CD4-positive, alpha-beta T cell (primary cell): Measurements from ENCODE around the gene PRMT2. TPM values are rescaled to one million over a fixed set of nuclear protein-coding genes. Genes with fewer than 3 reads are reported as not detected.

ENCODE experiments used
- ATAC-seq: fragments of 200-7000 bp; cut with Tn5 transposase; one replicate; pipeline ENCODE4 v1.10.0; 2022; ENCODE audit warnings: mild to moderate bottlenecking; ENCODE audit not compliant: poor library complexity
- CTCF ChIA-PET: fragments of 350-600 bp; sonication (Branson Sonifier 250); formaldehyde crosslinking; loops from one replicate; lab custom pipeline; 2021; ENCODE audit warnings: antibody characterized with exemption, inconsistent platforms; lab: Charles Lee
- POLR2A ChIA-PET: fragments of 350-600 bp; sonication (Branson Sonifier 250); formaldehyde crosslinking; loops from one replicate; lab custom pipeline; 2021; ENCODE audit warnings: antibody characterized with exemption, inconsistent platforms; lab: Charles Lee
- DNase-seq, 14 experiments: peaks; one replicate each; pipeline ENCODE4 v3.0.0-alpha.2; 2013 to 2020; ENCODE audit warnings: mixed read lengths in 2 of 14
- H3K27ac ChIP-seq, 2 donors: one replicate each; pipeline versions ENCODE4 v1.5.1 to v1.7.0; 2013; ENCODE audit warnings: low read length in 2 of 2, low read depth in 1 of 2, mild to moderate bottlenecking in 1 of 2
- H3K27me3 ChIP-seq, 2 experiments: 1 replicate in 1 of 2; 2 replicates in 1 of 2; pipeline versions ENCODE4 v1.6.1 to v1.7.0; 2013; ENCODE audit warnings: low read length in 2 of 2, control low read depth in 1 of 2, mild to moderate bottlenecking in 1 of 2, moderate library complexity in 1 of 2; ENCODE audit not compliant: insufficient read depth in 2 of 2, control insufficient read depth in 1 of 2
- H3K36me3 ChIP-seq: one replicate; pipeline ENCODE4 v1.6.1; 2013; ENCODE audit warnings: low read length, control low read depth; ENCODE audit not compliant: insufficient read depth
- H3K4me1 ChIP-seq: one replicate; pipeline ENCODE4 v1.6.1; 2013; ENCODE audit warnings: low read length, control low read depth; ENCODE audit not compliant: insufficient read depth
- H3K4me3 ChIP-seq: one replicate; pipeline ENCODE4 v1.5.1; 2013; ENCODE audit warnings: mild to moderate bottlenecking, low read length, moderate library complexity
- H3K9me3 ChIP-seq, 2 experiments: 1 replicate in 1 of 2; 2 replicates in 1 of 2; pipeline versions ENCODE4 v1.6.1 to v1.7.0; 2013; ENCODE audit warnings: low read length in 2 of 2, mild to moderate bottlenecking in 2 of 2, control low read depth in 1 of 2, moderate library complexity in 1 of 2; ENCODE audit not compliant: control insufficient read depth in 1 of 2, insufficient read depth in 1 of 2
- H3K27ac Mint-ChIP-seq: one replicate; pipeline ENCODE4 v1.8.0; 2020; ENCODE audit warnings: mixed read lengths
- H3K27me3 Mint-ChIP-seq: one replicate; pipeline ENCODE4 v1.8.0; 2021; ENCODE audit warnings: mixed read lengths
- H3K36me3 Mint-ChIP-seq: one replicate; pipeline ENCODE4 v1.8.0; 2021; ENCODE audit warnings: low read depth, mixed read lengths
- H3K4me1 Mint-ChIP-seq: one replicate; pipeline ENCODE4 v1.8.0; 2021; ENCODE audit warnings: low read depth, mixed read lengths
- H3K4me3 Mint-ChIP-seq: one replicate; pipeline ENCODE4 v1.8.0; 2020; ENCODE audit warnings: mild to moderate bottlenecking, mixed read lengths
- H3K9me3 Mint-ChIP-seq: one replicate; pipeline ENCODE4 v1.8.0; 2020; ENCODE audit warnings: mixed read lengths
- CTCF ChIP-seq: fragments of 200-600 bp; IDR thresholded peaks from one replicate; pipeline ENCODE4 v1.8.0; 2022; ENCODE audit warnings: antibody characterized with exemption, mild to moderate bottlenecking
- intact Hi-C, 2 experiments: fragments of 100-400 bp; cut with DNase I in 1 of 2; cut with micrococcal nuclease in 1 of 2; formaldehyde crosslinking; loops; one replicate each; pipeline versions ENCODE4 v1.15.1 to v1.9.0; 2023 to 2025; cut with DNase I, micrococcal nuclease
- polyA plus RNA-seq, 2 donors: library from polyadenylated mRNA; unstranded; fragments of 120-200 nt; gene quantifications; one replicate each; pipeline ENCODE4 v1.2.1, GENCODE V29; 2013
- total RNA-seq, 174 experiments: library from RNA in 2 of 174; stranded (reverse) in 2 of 174; gene quantifications; one replicate each; pipeline ENCODE4 v1.2.3 and lab custom pipeline; 2021 to 2026

PRMT2 gene
- total RNA-seq (100 to 1,000 TPM in 1 of 2 experiments, 10 to 100 TPM in 1; 97.1 to 101 TPM), total RNA-seq (lab: John Stamatoyannopoulos, UW) (23.8 to 452 (median 169) reads per million in 172 experiments)
- 193 TPM for polyA plus RNA-seq (2013, experiment 1 of 2)
- 160 TPM for polyA plus RNA-seq (2013, experiment 2 of 2)

GRCh38 chr21:46635324-46636180 is at the start of gene PRMT2:
Gene PRMT2, plus strand, starts transcription at chr21:46635674. Its CDS starts 1,278 bp downstream, at chr21:46636952.
- no peaks in the 10 kb centered on the region for H3K9me3 ChIP-seq
- Mint-ChIP-seq H3K4me1 (peaks cover 86% of the 10 kb centered on the region), H3K4me3 (peak within 1 kb of the TSS; percentile 100), H3K36me3 (peaks cover 49% of the 10 kb centered on the region), H3K9me3 (no peaks in the 10 kb centered on the region), H3K27ac (peak within 1 kb of the TSS; percentile 97), H3K27me3 (no peaks in the 10 kb centered on the region)
- H3K36me3 ChIP-seq = peaks cover 13% of the 10 kb centered on the region
- ChIA-PET POLR2A (interaction anchor here (0.6 to 7.3 kb wide), 34 partner anchors 9 to 350 kb away, joined by 3 to 130 read pairs (median 5); partner anchors contain the start of genes DIP2A, MCM3AP and S100B), CTCF (interaction anchor here (0.8 to 3.9 kb wide), 2 partner anchors 26 to 84 kb away, joined by 3 to 12 read pairs; no protein-coding TSS in a partner anchor)
- peaks cover 38% of the 10 kb centered on the region for H3K4me1 ChIP-seq
- TF ChIP-seq CTCF = no peak
- H3K27me3 ChIP-seq = no peaks in the 10 kb centered on the region
- H3K27ac ChIP-seq = peak within 1 kb of the TSS; percentile 94 to 97
- ATAC-seq (peak; percentile 84), DNase-seq (peak; percentile 94 to 99 (median 98))
- H3K4me3 ChIP-seq = peak within 1 kb of the TSS; percentile 100
- intact Hi-C loops = loop anchor here in 1 of 2 experiments (1.0 kb wide), 2 partner anchors 76 to 85 kb away; no protein-coding TSS in a partner anchor

GRCh38 chr21:46594276-46594675 is 41.2 kb upstream of the PRMT2 start:
- Histone ChIP-seq H3K9me3 (peaks cover 10 to 26% of the 10 kb centered on the region in 2 experiments), H3K36me3 (no peaks in the 10 kb centered on the region), H3K27me3 (no peaks in the 10 kb centered on the region), H3K4me3 (no peak overlapping the region), H3K4me1 (peaks cover 9% of the 10 kb centered on the region), H3K27ac (no peak overlapping the region)
- ATAC-seq = no peak
- intact Hi-C loops = no loop called here
- no peak for TF ChIP-seq CTCF
- DNase-seq = no peak
- no peak overlapping the region for H3K27ac Mint-ChIP-seq
- H3K9me3 Mint-ChIP-seq = peaks cover 17% of the 10 kb centered on the region
- no peaks in the 10 kb centered on the region for H3K27me3 Mint-ChIP-seq
- CTCF ChIA-PET = no interaction called here
- H3K36me3 Mint-ChIP-seq = peaks cover 27% of the 10 kb centered on the region
- no peak overlapping the region for H3K4me3 Mint-ChIP-seq
- H3K4me1 Mint-ChIP-seq = peaks cover 9% of the 10 kb centered on the region
- POLR2A ChIA-PET = no interaction called here

GRCh38 chr21:46596201-46596600 is 39.3 kb upstream of the PRMT2 start:
- Histone ChIP-seq H3K27me3 (no peaks in the 10 kb centered on the region), H3K4me1 (peaks cover 12% of the 10 kb centered on the region), H3K9me3 (peaks cover 8 to 26% of the 10 kb centered on the region in 2 experiments), H3K4me3 (no peak overlapping the region), H3K27ac (no peak overlapping the region), H3K36me3 (no peaks in the 10 kb centered on the region)
- peaks cover 7% of the 10 kb centered on the region for H3K9me3 Mint-ChIP-seq
- ChIA-PET POLR2A (interaction anchor here (1.0 kb wide), 1 partner anchor 44 kb away, joined by 3 read pairs; no protein-coding TSS in a partner anchor), CTCF (no interaction called here)
- ATAC-seq (no peak), DNase-seq (no peak)
- intact Hi-C loops = no loop called here
- H3K27ac Mint-ChIP-seq = no peak overlapping the region
- peaks cover 15% of the 10 kb centered on the region for H3K36me3 Mint-ChIP-seq
- H3K27me3 Mint-ChIP-seq = no peaks in the 10 kb centered on the region
- peaks cover 17% of the 10 kb centered on the region for H3K4me1 Mint-ChIP-seq
- TF ChIP-seq CTCF = no peak
- H3K4me3 Mint-ChIP-seq = no peak overlapping the region
